Measurements from ENCODE around the gene SEC16B.

SEC16B gene, protein sequence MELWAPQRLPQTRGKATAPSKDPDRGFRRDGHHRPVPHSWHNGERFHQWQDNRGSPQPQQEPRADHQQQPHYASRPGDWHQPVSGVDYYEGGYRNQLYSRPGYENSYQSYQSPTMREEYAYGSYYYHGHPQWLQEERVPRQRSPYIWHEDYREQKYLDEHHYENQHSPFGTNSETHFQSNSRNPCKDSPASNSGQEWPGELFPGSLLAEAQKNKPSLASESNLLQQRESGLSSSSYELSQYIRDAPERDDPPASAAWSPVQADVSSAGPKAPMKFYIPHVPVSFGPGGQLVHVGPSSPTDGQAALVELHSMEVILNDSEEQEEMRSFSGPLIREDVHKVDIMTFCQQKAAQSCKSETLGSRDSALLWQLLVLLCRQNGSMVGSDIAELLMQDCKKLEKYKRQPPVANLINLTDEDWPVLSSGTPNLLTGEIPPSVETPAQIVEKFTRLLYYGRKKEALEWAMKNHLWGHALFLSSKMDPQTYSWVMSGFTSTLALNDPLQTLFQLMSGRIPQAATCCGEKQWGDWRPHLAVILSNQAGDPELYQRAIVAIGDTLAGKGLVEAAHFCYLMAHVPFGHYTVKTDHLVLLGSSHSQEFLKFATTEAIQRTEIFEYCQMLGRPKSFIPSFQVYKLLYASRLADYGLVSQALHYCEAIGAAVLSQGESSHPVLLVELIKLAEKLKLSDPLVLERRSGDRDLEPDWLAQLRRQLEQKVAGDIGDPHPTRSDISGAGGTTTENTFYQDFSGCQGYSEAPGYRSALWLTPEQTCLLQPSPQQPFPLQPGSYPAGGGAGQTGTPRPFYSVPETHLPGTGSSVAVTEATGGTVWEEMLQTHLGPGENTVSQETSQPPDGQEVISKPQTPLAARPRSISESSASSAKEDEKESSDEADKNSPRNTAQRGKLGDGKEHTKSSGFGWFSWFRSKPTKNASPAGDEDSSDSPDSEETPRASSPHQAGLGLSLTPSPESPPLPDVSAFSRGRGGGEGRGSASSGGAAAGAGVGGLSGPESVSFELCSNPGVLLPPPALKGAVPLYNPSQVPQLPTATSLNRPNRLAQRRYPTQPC

DNA sequence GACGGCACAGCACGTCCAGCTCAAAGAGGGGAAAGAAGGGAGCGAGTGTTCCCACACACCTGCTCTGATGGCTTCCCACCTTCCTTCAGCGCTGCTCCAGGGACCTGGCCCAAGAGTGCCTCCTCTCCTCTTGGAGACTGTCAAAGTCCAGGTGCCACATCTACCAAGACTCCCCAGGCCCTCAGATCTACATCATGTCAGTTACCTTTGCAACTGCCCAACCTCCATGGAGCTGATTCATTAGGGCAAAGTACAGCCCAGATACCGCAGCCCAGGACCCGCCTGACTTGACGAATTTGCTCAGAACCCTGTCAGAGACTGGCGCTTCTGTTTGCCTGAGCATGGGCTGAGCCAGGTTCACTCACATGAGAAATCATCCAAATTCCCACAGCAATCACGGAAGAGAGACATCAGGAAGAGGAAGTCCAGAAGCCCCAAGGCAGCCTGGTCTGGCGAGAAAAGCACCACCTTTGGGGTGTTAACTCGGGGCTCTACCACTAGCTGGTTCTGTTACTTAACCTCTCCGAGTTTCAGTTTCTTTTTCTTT, at the start of gene SEC16B:
Gene SEC16B (minus strand): TSS at position 234 of the 547 bp plus-strand sequence. CDS start 2,077 bp downstream, outside the sequence.
- H3K9me3 Mint-ChIP-seq: peaks cover 9% of the 10 kb centered on the region
- no peaks in the 10 kb centered on the region for H3K36me3 Mint-ChIP-seq
- no peak within 1 kb of the TSS for H3K27ac Mint-ChIP-seq
- H3K4me1 Mint-ChIP-seq: no peaks in the 10 kb centered on the region
- no peak within 1 kb of the TSS for H3K4me3 Mint-ChIP-seq
- ATAC-seq (no peak), DNase-seq (ENCODE audit: low spot score in 2 of 2) (no peak)

DNA sequence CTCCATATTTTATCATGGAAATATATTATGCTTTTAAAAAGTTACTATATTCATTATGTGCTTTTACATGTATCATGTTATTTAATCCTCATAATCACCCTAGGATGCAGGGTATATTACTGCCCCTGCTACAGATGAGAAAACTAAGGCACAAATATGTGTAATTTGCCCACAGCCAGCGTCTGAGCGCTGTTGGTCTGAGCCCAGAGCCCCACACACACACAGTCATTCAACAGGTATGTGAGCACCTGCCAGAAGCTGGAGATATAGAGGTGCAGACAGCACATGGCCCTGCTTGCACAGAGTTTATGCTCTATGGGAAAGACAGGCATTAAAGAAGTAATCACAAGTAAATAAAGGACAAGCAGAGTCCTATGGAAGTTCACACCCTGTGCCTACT, 49.8 kb upstream of the SEC16B start:
- H3K9me3 Mint-ChIP-seq: peaks cover 21% of the 10 kb centered on the region
- no peak overlapping the region for H3K4me3 Mint-ChIP-seq
- ATAC-seq (no peak), DNase-seq (ENCODE audit: low spot score in 2 of 2) (no peak)
- no peaks in the 10 kb centered on the region for H3K36me3 Mint-ChIP-seq
- no peaks in the 10 kb centered on the region for H3K4me1 Mint-ChIP-seq
- no peak overlapping the region for H3K27ac Mint-ChIP-seq

DNA sequence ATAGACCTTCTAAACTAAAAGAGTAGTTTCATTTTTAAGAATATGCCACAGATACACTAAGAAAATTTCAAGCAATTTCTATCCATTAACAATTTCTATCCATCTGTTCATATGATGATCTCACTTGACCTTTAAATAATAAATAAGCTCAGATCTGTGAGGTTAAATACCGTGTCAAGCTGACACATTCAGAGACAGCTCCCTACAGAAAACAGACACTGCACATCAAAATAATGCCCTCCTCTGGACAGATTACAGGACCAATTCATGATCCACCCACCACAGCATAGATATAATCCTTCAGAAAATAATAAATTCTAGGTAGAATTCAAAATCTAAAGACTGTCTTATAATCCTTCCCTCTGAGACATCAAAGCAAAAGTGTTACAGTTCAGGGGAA, 49.4 kb upstream of the SEC16B start:
- no peaks in the 10 kb centered on the region for H3K4me1 Mint-ChIP-seq
- H3K9me3 Mint-ChIP-seq: peaks cover 21% of the 10 kb centered on the region
- ATAC-seq: no peak
- DNase-seq (ENCODE audit: low spot score in 2 of 2): no peak
- no peak overlapping the region for H3K27ac Mint-ChIP-seq
- no peak overlapping the region for H3K4me3 Mint-ChIP-seq
- no peaks in the 10 kb centered on the region for H3K36me3 Mint-ChIP-seq

DNA sequence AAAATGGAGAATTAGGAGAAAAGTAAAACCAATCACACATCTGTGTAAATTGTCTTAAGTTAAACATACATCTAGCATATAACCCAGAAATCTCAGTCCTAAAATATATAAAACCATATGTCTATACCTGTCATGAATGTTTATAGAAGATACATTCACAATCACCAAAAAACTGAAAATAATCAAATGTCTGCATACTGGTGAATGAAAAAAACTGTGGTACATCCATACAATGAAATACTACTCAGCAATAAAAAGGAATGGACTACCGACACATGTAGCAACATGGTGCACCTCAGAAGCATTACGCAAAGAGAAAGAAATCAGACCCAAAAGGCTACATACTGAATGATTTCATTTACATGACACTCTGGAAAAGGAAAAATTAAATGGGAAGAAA, 47.7 kb upstream of the SEC16B start:
- H3K4me3 Mint-ChIP-seq: no peak overlapping the region
- H3K36me3 Mint-ChIP-seq: no peaks in the 10 kb centered on the region
- ATAC-seq: no peak
- H3K27ac Mint-ChIP-seq: no peak overlapping the region
- no peak for DNase-seq (ENCODE audit: low spot score in 2 of 2)
- no peaks in the 10 kb centered on the region for H3K4me1 Mint-ChIP-seq
- peaks cover 21% of the 10 kb centered on the region for H3K9me3 Mint-ChIP-seq

DNA sequence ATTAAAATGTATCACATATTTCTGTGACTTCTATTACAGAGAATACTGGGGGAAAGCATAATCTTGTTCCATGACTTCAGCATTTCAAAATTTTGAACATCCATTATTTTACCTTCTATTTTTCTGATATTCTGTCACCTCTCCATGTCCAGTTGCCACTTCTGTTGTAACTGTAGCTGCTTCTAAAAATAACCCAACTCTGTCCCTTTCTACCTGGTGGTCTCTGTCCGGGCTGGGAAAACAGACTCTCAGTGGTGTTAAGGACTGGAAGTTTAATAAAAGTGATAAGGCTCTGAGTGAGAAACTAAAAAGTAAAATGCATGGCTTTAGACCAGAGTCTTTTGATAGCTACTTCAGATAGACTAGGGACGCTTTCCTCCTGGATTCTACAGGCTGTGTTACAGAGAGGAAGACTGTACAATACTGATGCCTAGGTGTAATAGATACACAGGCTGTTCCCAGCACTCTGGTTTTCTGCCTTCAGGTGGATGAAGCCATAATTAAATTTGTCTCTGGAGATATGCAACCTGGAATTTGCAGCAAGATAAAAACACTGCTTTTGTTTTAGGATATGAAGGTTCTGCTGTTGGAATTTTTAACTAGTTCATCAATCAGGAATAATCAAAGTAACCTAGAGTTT, 42.1 kb upstream of the SEC16B start:
- no peaks in the 10 kb centered on the region for H3K36me3 Mint-ChIP-seq
- no peak overlapping the region for H3K27ac Mint-ChIP-seq
- H3K4me1 Mint-ChIP-seq: no peaks in the 10 kb centered on the region
- H3K9me3 Mint-ChIP-seq: peaks cover 21% of the 10 kb centered on the region
- no peak for DNase-seq (ENCODE audit: low spot score in 2 of 2)
- H3K4me3 Mint-ChIP-seq: no peak overlapping the region
- ATAC-seq: no peak

DNA sequence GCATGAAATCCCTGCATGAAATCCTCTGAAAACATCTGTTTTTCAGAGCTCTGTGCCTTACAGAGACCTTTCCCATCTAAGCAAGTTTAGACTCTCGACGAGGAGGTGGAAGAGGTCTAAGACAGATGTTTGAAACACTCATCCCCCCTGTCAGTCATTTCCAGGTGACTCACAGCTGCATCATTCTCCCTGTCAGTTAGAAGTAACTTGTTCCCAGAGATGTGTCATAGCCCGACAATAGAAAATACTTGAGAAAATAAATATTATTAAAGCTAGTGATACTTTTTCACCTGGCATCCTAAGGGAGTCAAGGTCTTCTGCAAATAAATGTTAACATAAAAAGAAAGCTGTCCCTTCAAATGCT, 41.6 kb upstream of the SEC16B start:
- no peak for ATAC-seq
- Mint-ChIP-seq H3K4me3 (no peak overlapping the region), H3K4me1 (no peaks in the 10 kb centered on the region), H3K27ac (no peak overlapping the region), H3K36me3 (no peaks in the 10 kb centered on the region), H3K9me3 (peaks cover 22% of the 10 kb centered on the region)
- DNase-seq (ENCODE audit: low spot score in 2 of 2): no peak

DNA sequence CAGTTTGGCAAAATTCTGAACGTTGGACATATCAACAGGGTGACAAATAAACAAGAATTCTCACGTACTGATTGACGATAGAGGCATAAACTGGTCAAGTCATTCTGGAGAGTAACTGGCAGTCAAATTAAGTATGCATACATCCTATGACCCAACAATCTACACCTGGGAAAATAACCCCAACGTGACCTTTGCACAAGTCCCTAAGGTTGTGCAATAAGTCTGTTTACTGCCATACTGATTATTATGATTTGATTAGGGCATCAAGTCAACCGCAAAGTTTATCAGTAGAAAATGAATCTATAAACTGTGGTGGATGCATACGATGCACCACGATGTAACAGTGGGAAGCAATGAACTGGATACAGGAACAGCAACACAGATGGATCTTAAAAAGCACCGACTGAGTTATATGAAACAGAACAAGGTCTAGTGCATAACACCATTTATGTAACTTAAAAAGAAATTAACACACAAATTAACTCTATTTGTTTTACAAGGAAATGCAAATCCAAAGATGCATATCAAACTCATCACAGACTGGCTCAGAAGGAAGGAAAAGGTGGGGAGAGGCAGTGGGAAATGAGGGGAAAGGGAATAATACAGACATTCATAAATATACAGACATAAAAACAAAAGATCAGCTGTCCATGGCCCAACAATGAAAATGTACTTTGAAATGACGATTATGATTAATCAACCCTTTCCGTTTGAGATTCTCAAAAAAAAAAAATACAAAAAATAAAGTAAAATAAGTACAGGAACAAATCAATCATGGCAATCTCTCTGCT, 41.0 kb upstream of the SEC16B start:
- Mint-ChIP-seq H3K4me1 (no peaks in the 10 kb centered on the region), H3K36me3 (no peaks in the 10 kb centered on the region), H3K27ac (no peak overlapping the region), H3K4me3 (no peak overlapping the region), H3K9me3 (peaks cover 22% of the 10 kb centered on the region)
- no peak for DNase-seq (ENCODE audit: low spot score in 2 of 2)
- no peak for ATAC-seq

DNA sequence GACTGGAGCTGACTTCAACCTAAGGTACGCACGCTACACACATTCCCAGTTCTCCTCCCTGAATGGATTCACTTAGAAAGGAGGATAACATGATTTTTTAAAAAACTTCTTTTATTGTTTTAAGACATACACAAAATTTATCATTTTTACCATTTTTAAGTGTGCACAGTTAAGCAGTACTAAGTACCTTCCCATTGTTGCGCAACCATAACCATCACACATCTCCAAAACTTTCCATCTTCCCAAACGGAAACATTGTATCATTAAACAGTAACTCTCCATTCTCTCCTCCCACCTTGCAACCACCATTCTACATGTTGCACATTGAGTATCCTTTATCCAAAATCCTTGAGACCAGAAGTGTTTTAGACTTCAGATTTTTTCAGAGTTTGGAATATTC, 36.2 kb upstream of the SEC16B start:
- no peak overlapping the region for H3K4me3 Mint-ChIP-seq
- DNase-seq (ENCODE audit: low spot score in 2 of 2) (no peak), ATAC-seq (no peak)
- H3K27ac Mint-ChIP-seq: no peak overlapping the region
- H3K9me3 Mint-ChIP-seq: peaks cover 19% of the 10 kb centered on the region
- H3K4me1 Mint-ChIP-seq: no peaks in the 10 kb centered on the region
- no peaks in the 10 kb centered on the region for H3K36me3 Mint-ChIP-seq

DNA sequence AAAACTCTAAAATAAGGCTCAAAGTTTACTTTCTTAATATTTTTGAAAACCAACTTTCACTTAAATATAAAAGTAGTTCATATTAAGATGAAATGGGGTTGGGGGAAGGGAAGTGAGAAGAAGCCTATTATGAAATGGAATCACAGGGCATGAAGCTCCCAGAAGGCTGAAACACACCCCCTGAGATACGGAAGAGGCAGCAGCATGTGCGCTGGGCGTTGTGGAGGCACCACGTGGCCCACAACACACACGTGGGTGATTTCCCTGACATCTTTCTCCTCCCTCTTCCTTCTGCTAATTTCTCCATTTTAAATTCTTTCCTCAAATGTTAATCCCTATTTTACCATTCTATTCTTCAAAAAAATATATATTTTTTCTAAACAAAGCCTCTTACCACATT, 35.6 kb upstream of the SEC16B start:
- DNase-seq (ENCODE audit: low spot score in 2 of 2): no peak
- Mint-ChIP-seq H3K9me3 (peaks cover 17% of the 10 kb centered on the region), H3K27ac (no peak overlapping the region), H3K4me3 (no peak overlapping the region), H3K36me3 (no peaks in the 10 kb centered on the region), H3K4me1 (no peaks in the 10 kb centered on the region)
- ATAC-seq: no peak

DNA sequence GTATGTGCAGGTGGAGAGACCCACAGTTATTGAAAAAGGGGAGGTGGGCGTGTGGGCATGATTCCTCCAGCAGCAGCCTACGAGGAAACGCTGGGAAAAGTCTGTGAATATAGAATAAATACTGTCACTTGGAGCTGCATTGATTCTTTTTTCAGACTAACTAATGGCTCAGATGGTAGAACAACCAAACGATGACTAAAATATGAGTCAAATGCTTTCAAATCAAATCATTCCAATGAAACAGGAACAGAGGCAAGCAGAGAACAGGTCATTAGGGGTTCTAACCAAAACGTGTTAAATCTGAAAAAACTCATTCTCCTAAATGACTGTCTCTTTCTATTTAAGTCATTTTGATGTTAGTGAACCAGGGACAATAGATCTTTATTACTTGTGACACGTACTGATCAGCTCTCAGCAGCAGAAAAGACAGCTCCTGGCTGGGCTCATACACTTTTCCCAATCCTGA, 35.1 kb upstream of the SEC16B start:
- Mint-ChIP-seq H3K4me1 (no peaks in the 10 kb centered on the region), H3K9me3 (peaks cover 17% of the 10 kb centered on the region), H3K36me3 (no peaks in the 10 kb centered on the region), H3K27ac (no peak overlapping the region), H3K4me3 (no peak overlapping the region)
- no peak for DNase-seq (ENCODE audit: low spot score in 2 of 2)
- ATAC-seq: peak; percentile 31

DNA sequence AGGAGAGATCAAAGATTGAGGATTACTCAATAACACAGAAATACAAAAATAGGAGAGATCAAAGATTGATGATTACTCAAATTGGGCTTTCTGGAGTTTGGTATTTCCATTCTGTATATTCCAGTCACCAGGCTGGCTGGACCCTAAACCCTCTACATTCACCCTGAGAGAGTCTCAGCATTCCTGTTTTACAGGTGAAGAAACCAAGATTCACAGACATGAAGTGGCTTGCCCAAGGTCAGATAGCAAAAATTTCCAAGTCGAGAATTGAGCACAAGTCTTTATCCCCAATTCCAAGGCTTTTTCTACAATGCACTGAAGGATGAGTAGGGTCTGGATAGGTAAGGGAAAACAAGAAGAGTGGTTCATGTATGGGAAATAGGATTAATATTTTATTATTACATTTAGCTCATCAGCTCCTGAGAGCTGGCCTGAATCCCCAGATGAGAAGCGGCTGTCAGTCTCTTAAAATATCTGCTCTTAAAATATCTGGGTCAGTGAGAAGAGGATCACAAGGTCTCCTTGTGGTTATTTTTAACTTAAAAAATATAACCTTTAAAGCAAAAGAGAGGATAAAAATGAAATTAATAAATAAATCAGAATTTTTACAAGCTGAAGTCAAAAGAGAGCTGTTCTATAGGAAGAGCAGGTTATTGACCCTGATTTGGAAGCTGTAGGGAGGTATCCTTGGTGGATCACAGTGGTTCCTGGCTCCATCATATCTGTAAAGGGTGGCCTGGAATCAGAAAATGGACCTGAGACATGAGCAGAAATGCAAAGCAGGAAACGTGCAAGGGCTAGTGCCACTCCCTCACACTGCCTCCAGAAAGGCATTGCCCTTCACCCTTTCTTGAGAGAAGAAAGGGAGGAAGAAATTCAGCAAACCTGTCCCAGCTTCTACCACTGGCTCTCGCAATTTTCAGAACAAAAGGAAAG, 29.1 kb upstream of the SEC16B start:
- Mint-ChIP-seq H3K4me1 (no peaks in the 10 kb centered on the region), H3K36me3 (no peaks in the 10 kb centered on the region), H3K9me3 (peaks cover 21% of the 10 kb centered on the region), H3K27ac (no peak overlapping the region), H3K4me3 (no peak overlapping the region)
- ATAC-seq (no peak), DNase-seq (ENCODE audit: low spot score in 2 of 2) (no peak)

DNA sequence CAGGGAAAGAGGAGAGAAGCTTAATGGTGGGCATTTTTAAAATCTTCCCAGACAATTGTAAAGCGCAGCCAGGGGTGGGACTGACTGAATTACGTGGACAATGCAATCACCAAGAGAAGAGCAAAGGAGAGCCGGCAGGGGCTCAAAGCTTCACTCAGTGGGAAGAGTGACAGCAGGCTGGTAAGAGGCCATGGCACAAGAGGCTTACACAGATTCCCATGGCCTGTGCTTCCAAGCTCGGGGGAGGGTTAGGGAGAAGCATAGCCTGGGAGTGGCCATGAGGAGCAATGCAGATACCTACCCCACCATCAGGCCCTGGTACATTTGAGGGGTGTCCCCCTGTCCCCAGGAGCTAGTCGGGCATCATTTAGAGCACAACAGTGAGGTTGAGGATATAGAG, 27.1 kb upstream of the SEC16B start:
- ATAC-seq (no peak), DNase-seq (ENCODE audit: low spot score in 2 of 2) (no peak)
- Mint-ChIP-seq H3K4me1 (no peaks in the 10 kb centered on the region), H3K27ac (no peak overlapping the region), H3K36me3 (no peaks in the 10 kb centered on the region), H3K9me3 (peaks cover 14% of the 10 kb centered on the region), H3K4me3 (no peak overlapping the region)

DNA sequence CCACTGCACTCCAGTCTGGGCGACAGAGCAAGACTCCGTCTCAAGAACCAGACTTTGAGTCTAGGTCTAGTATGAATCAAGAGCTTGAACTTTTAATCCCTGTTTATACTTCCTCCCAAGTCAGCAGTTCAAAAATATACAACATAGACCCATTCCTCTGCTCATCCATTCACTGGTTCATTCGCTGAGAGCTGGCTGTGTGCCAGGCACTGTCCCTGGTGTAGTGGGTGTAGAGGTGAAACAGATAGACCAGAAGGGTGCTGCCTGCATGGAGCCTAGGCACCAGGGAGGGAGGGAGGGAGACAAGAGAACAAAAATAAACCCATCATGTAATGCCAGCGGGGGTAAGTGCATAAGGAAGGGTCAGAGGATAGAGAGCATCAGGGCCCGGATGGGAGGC, 25.5 kb upstream of the SEC16B start:
- H3K4me3 Mint-ChIP-seq: no peak overlapping the region
- H3K4me1 Mint-ChIP-seq: no peaks in the 10 kb centered on the region
- DNase-seq (ENCODE audit: low spot score in 2 of 2) (no peak), ATAC-seq (no peak)
- no peak overlapping the region for H3K27ac Mint-ChIP-seq
- peaks cover 14% of the 10 kb centered on the region for H3K9me3 Mint-ChIP-seq
- no peaks in the 10 kb centered on the region for H3K36me3 Mint-ChIP-seq

All from stimulated activated effector memory CD8-positive, alpha-beta T cell treated with anti-CD3 and anti-CD28 coated beads, Interleukin-12 subunit alpha, Interleukin-12 subunit beta, amount 100 ng/mL, for 72 hours (primary cell).